NOMO-1 treated with DMSO at 0.1 percent for 48 hours (cell line): ENCODE data around the gene SERPINB5.

Experiments used
- DNase-seq: peaks from one replicate; lab custom pipeline; 2025; ENCODE audit not compliant: unreplicated experiment; lab: John Stamatoyannopoulos, UW

SERPINB5 gene

DNA sequence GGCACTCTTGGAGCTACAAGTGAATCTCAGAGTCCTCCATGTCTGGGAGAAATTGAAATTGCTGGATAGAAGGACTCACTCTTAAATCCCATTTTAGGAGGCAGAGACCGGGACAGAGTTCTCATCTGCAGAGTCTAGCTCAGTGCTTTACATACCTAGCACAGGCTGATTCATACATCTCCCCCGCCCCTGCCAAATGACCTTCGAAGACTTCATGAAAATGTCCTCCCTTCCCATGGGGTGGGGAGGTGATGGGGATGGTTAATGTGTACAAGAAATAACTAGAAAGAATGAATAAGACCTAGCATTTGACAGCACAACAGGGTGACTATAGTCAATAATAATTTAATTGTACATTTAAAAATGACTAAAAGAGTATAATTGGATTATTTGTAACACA, 8.2 kb upstream of the SERPINB5 start:
- no peak for DNase-seq

DNA sequence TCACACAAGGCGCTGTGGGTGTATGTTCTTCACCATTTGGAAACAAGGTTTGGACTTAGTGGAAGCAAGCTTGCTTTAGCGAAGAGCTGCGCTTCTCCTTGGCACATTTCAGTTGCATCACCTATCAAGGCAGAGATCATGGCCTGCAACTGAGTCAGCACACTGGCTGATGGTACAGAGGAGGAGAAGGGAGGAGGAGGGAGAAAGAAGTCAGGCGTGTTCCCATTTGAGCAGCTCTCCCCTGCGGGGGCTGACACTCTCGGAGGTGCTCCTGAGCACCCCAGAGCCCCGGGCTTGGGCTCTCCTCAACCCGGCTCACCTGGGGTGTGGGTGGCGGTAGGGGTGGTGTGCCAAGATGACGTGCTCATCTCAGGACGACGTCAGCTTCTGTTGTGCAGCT, 6.0 kb upstream of the SERPINB5 start:
- DNase-seq = no peak

- DNase-seq = no peak
Measured at GRCh38 chr18:63472380-63472779, 4.4 kb upstream of the SERPINB5 start.

- DNase-seq = no peak
Measured at GRCh38 chr18:63477200-63477599, 442 bp downstream of the SERPINB5 start.

DNA sequence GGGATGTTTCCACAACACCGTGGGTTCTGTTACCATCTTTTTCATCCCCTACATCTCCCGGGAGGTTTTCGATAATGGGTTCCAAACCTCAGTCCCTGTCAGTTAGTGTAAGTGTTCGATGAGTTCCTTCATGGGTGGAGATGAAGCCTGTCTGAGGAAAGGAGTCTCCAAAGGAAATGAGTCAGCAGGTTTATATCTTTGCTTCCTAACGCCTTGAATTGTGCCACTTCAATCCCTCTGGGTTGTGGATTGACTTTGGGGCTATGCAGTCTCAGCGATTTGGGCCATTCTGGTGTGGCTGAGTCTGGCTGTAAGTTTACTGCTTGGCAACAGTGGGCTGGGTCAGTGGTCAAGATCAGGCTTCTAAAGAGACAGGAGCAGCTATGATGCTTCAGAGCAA, 1.2 kb downstream of the SERPINB5 start:
- DNase-seq = no peak

GRCh38 chr18:63479826-63480225, 3.1 kb downstream of the SERPINB5 start:
- no peak for DNase-seq

GRCh38 chr18:63480476-63480875, 3.7 kb downstream of the SERPINB5 start:
- no peak for DNase-seq

DNA sequence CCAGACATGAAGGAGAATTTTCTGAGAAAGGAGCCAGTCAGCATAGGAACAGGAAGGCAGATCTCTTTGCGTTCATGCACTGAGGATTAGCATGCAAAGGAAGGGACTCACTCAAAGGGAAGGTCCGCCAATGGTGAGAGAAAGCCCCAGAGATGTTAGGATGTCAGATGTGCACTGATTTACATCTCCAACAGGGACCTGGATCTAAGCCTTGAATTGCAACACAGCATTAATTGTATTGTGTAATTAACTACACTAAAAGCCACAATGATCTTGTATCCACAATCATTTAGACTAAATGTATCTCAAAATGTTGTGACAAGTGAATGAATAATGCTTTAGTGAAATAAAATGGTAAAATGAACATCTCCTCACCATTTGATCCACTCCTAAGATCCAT, 4.2 kb downstream of the SERPINB5 start:
- no peak for DNase-seq

DNA sequence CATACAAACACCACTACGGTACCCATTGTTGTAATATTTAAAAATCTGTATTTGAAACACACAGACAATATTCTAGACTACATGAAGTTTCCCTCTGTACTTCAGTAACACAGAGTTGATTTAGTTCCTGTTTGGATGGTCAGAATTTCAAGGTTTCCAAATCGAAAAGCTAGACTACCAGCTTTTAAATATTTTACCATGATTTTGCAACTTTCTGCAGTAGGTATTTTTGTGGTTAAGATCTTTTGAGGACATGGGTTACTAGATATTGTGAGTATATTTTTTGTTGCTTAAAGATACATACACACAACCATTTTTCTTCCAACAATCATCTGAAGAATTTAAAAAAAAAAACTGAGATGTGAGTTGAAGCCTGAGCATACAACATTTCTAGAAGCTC, 10.9 kb downstream of the SERPINB5 start:
- DNase-seq = peak; percentile 86

DNA sequence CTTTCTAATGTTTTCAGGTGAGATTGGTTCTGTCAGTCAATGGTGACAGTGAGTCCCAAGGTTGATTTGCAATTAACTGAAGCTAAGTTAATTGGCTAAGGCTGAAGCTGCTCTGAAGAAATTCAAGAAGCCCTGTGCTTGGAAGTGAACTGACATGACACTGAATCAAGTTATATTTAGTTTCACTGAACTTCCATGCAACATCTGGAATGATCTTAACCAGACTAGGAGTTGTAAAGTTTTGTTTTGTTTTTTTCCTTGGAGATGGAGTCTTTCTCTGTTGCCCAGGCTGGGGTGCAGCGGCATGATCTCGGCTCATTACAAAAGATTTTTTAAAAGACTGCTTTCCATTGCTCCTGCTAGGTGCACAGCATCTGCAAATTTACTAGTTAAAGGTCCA, 11.4 kb downstream of the SERPINB5 start:
- DNase-seq = no peak

DNA sequence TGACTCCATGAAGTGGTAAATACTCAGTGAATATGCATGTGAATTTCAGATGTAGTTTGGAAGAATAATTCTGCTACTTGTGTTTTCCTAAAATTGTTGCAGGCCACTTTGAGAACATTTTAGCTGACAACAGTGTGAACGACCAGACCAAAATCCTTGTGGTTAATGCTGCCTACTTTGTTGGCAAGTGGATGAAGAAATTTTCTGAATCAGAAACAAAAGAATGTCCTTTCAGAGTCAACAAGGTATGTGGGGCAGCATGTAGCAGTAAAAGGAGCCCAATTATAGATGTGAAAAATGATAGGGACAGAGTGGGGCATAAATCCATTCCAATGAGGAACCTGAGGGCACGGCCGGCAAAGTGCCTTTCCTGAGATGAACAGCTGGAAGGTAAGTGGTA, 16.1 kb downstream of the SERPINB5 start:
- no peak for DNase-seq

DNA sequence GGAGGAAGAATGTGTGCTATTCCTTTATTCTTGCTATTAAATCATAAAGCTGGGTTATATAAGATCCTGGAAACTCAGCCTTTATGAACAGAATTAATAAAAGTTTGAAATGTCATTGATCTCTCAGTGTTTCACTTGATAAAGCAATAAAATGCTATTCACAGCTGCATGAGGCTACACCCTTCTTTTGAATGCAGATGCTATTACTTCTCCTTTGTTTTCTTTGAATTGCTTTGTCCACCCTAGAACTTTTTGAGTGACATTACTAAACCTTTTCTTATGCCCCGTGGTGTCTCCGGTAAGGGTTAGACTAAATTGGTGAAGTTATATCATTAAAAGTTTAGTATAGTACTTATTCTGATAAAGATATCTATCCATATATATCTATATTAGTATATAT, 18.9 kb downstream of the SERPINB5 start:
- DNase-seq = no peak

DNA sequence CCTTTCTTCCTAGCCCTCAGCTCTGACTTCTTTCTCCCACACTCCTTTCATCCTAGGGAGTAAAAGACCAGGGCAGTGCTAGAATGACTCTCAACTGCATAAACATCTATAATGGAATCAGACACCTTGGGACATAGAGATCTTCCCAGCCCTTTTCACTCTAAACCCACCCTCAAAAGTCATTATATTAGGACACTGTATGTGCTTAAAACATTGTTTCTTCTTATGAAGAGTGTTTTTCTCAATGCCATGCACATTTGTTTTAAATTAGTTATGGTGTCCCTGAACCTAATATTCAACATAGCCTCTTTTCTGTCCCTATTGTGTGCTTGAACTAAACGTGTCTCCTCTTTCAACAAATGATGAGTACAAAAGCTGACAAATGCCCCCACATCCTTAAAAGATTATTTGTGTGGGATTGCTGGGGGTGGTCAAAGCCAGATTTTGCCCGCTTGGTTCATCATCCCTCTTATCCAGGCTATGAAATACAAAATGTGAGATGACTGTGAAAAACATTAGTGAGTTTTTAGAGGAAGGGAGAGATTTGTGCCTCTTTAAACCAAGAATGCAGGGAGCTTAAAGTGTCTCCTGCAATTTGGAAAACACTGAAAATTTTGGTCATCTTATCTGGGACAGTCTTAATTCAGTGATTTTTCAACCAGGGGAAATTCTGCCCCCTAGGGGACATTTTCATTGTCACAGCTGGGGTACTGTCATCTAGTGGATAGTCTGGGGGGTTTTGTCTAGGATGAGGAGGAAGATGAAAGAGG, 29.0 kb downstream of the SERPINB5 start:
- DNase-seq = no peak

- DNase-seq = no peak
Measured at GRCh38 chr18:63506336-63506646, 29.5 kb downstream of the SERPINB5 start.

DNA sequence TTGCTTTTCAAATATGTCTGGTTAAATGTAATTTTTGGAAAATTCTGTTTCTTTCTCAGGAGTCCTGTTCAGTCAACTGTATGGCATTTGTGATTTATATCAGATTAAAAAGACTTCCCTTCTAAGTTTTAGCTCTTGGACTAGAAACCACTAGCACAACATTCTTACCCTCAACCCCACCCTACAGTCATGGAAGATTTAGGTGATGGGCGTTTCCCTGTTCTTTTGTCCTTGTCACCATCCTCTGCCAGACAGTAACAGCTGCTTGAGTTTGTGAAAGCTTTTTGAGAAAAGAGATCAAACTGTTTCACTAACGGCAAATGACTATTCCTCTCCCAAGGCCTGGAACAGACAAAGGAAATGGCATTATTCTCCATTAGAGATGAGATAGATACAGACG, 31.8 kb downstream of the SERPINB5 start:
- peak; percentile 16 for DNase-seq

GRCh38 chr18:63511285-63511684, 34.5 kb downstream of the SERPINB5 start:
- DNase-seq = peak; percentile 13

- DNase-seq = no peak
Measured at GRCh38 chr18:63514326-63514725, 37.6 kb downstream of the SERPINB5 start.

DNA sequence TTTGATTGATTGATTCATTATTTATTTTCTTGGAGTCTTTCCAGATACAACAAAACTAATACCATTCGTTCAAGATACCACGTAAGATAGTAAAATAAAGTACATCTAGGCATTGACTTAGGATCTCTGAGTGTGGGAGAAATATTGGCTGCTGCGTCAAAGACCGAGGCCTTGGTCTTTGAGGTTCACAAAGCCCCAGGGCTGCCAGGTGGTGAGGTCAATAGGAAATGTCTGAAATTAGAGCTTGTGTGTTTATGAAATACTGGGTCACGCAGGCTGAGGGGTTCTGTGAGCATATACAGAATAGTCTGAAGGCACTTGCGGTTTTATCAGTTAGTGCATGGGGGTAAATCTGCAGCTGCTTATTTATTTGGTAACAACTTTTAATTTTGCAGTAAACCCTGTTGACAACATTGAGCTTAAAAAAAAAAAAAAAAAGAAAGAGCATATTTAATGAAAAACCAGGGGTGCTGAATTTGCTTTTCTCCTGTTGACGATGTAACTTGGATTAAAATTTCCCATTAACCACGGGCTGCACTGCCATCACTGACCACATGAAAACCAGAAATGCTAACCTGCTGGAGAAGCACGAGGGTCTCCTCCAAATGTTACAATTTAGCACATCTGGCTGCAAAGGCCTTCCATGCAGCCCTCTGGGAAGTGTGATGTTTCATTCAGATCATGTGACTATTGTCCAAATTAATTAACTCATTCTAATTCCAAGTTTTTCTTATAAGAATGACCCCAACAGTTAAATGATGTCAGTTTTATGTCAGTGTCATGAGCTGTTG, 38.3 kb downstream of the SERPINB5 start:
- DNase-seq = no peak

DNA sequence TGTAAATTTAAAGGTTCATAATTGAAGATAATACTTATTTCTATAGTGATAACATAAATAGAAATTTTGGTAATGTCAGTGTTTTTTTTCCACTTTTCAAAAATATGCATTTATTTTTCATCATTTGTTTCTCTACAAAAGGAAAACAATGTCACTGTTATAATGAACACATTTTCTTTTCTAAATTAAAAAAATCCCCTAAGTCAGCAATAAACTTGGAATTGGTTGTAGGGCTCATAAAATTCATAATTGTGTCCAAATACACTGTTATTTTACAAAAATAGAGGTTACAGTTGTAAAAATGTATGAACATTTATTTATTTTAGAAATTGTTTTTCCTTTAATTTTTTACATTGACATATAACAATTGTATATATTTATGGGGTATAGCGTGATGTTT, 39.0 kb downstream of the SERPINB5 start:
- no peak for DNase-seq

- peak; percentile 81 for DNase-seq
Measured at GRCh38 chr18:63518178-63519012, 41.6 kb downstream of the SERPINB5 start.

- DNase-seq = no peak
Measured at GRCh38 chr18:63520053-63520685, 43.4 kb downstream of the SERPINB5 start.
